Measurements from ENCODE around the gene ELOVL2.

ELOVL2 gene

GRCh38 chr6:11062715-11063114 is 18.6 kb upstream of the ELOVL2 start:
- DNase-seq (ENCODE audit: low read depth), result no peak
- no peak overlapping the region for H3K4me3 ChIP-seq (ENCODE audit: low read depth, low read length)

GRCh38 chr6:11062083-11062482 is 18.0 kb upstream of the ELOVL2 start:
- DNase-seq (ENCODE audit: low read depth), result no peak
- no peak overlapping the region for H3K4me3 ChIP-seq (ENCODE audit: low read depth, low read length)

DNA sequence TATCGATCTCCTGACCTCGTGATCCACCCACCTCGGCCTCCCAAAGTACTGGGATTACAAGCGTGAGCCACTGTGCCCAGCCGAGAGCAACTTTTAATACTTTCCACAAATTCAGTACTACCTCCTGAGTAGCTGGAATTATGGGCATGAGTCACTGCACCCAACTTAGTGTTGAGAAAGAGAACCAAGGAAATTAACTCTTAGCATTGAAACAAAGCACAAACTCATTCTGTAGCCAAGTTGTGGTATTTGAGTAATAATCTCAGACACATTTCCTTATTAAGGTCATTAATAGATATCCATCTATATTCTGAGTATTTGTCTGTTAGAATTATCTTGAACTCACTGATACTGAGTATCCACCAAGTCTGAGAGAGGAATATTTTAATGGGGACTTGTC is 14.3 kb upstream of the ELOVL2 start:
- no peak for DNase-seq (ENCODE audit: low read depth)
- no peak overlapping the region for H3K4me3 ChIP-seq (ENCODE audit: low read depth, low read length)

DNA sequence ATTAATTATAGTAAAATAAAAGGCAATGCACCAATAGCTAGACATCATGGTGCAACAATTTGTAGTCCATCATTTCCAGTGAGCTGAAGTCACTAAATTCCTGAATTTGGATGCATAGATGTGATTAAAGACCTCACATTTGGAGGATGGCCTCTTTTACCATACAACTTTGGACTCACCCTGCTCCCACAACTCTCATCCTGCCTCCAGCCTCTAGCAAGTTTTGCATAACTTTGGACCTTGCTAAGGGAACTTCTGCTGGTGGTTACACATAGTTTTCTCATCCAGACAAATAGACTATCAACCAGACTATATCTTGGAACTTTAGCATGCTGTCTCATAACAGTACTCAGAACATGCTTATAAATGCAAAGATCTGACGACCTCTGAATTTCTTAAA is 12.8 kb upstream of the ELOVL2 start:
- H3K4me3 ChIP-seq (ENCODE audit: low read depth, low read length), result no peak overlapping the region
- DNase-seq (ENCODE audit: low read depth), result no peak

DNA sequence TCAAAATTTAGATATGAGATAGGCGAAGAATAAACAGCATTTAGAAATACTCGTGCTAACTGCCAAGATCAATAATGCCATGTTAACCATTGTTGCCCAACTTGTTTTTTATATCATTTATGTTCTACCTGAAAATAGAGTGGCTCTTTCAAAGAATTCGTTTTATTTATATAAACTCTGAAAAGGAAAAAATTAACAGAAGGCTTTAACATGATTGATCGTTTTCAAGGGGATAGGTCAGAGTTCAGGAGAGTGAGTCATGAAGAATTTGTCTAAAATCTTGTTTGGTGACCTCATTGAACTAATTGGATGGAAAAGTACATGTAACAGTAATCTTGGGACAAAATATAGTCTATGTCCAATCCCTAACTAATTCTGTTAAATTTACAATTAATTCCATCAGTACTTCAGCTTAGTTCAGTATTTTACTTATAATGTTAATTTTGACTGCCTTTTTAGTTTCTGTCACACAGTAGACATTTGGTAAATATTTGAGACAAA is 11.1 kb upstream of the ELOVL2 start:
- no peak overlapping the region for H3K4me3 ChIP-seq (ENCODE audit: low read depth, low read length)
- DNase-seq (ENCODE audit: low read depth), result no peak

- no peak overlapping the region for H3K4me3 ChIP-seq (ENCODE audit: low read depth, low read length)
- DNase-seq (ENCODE audit: low read depth), result no peak
Measured at GRCh38 chr6:11054722-11055121, 10.6 kb upstream of the ELOVL2 start.

- no peak overlapping the region for H3K4me3 ChIP-seq (ENCODE audit: low read depth, low read length)
- DNase-seq (ENCODE audit: low read depth), result no peak
Measured at GRCh38 chr6:11053307-11053706, 9.2 kb upstream of the ELOVL2 start.

- no peak for DNase-seq (ENCODE audit: low read depth)
- H3K4me3 ChIP-seq (ENCODE audit: low read depth, low read length), result no peak overlapping the region
Measured at GRCh38 chr6:11050731-11051130, 6.6 kb upstream of the ELOVL2 start.

- H3K4me3 ChIP-seq (ENCODE audit: low read depth, low read length), result peak overlapping the region; percentile 49
- DNase-seq (ENCODE audit: low read depth), result no peak
Measured at GRCh38 chr6:11044712-11045167, 635 bp upstream of the ELOVL2 start.

DNA sequence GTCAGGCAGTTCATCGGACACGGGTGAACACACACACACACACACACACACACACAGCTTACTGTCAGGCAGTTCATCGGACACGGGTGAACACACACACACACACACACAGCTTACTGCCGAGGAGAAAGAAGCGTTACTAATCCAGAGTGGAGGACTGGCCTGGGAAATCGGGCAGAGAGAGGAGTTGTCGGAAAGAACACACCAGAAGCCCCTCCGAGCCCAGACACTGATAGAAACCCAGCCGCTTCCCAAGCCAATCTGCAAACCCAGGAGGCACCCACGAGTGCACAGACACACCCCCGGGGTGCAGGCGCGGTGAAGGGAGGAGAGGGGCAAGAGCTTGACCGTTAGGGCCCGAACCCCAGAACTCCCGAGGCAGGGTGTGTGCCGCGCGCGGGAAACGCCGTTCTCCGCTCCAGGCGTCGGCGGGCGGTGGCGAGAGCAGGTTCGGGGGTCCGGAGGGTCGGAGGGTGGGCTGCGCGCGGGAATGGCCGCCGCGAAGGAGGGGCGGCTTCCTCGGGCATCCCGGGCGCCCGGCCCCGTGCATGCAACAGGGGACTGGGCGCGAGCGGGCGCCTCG is 636 bp downstream of the ELOVL2 start:
- no peak for DNase-seq (ENCODE audit: low read depth)
- H3K4me3 ChIP-seq (ENCODE audit: low read depth, low read length), result peak overlapping the region; percentile 49

DNA sequence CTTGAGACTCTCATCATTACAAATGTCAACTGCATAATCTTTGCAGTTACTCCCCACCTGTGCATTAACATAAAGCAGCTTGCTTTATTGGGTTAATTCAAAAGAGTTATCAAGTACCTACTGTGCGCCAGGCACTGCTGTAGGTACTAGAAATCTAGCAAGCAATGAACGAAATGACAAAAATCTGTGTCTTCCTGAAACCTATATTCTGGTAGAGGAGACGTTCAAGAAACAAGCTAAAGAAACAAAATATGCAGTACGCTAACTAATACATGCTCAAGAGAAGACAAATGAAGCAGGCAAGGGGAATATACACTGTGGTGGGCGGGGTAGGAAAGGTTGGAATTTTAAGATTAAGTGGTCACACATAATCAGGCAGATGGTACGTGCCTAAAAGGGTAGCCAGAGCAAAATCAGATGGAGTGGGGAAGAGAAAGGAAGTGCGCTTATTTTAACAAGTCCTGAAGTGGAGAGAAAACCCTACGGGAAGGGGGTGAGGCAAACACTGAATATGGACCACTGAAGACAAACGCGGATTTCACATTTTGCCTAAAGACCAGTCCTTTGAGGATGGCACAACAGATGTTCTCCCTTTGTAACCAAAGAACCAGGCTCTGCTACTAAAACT is 1.2 kb downstream of the ELOVL2 start:
- no peak overlapping the region for H3K4me3 ChIP-seq (ENCODE audit: low read depth, low read length)
- DNase-seq (ENCODE audit: low read depth), result no peak

DNA sequence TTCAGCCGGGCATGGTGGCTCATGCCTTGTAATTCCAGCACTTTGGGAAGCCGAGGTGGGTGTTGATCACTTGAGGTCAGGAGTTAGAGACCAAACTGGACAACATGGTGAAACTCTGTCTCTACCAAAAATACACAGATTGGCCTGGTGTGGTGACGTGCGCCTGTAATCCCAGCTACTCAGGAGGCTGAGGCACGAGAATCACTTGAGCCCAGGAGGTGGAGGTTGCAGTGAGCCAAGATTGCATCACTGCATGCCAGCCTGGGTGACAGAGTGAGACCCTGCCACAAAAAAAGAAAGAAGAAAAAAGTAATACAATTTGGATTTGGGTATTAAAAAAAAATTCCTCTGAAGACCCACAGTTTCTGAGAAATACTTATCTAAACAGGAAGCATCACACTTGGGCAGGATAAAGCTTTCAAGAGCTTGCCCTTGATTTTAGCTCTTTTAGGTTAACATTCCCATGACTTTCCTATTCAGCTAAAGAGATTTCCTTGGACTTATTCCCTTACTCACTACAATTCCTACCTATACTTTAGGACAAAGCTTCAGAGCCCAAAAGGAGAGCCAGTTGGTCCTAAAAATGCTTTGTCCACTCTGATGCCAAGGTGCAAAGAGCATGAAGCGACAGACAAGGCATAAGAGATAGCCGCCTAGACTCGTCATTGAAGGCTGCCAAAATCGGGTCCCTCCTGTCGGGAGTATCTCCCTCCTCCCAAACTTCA is 1.9 kb downstream of the ELOVL2 start:
- no peak for DNase-seq (ENCODE audit: low read depth)
- H3K4me3 ChIP-seq (ENCODE audit: low read depth, low read length), result no peak overlapping the region

DNA sequence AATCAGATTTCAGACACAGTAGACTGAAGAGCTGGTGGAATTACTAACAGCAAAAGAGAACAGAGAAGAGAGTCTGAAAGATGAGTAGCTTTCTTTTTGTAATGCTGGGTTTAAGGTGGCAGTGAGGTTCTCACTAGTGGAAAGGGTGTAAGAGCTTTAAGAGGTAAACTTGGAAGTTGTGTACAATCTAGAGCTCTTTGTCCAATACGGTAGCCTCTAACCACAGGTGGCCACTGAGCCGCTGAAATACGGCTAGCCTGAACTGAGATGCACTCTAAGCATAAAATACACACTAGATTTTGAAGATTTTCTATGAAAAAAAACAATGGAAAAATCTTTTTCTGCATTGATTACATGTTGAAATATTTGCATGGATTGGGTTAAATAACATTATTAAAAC is 4.0 kb downstream of the ELOVL2 start:
- DNase-seq (ENCODE audit: low read depth), result no peak
- no peak overlapping the region for H3K4me3 ChIP-seq (ENCODE audit: low read depth, low read length)

DNA sequence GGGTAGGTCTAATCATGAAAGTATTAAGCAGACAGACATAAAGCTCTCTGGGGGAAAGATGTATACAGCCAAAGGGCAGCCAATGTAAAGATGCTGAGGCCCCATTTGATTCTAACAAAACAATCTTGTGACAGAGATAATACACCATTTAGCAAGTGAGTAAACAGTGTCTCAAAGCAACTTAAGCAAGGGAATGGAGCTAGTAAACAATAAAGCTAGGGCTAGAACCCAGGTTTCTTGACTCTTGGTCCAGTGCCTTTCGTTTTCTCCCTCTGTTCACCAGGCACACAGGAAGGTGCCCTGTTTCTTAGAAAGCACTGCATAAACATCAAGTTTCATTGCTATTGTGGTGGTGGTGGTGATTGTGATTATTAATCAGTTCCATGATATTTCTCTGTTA is 5.1 kb downstream of the ELOVL2 start:
- DNase-seq (ENCODE audit: low read depth), result no peak
- H3K4me3 ChIP-seq (ENCODE audit: low read depth, low read length), result no peak overlapping the region

DNA sequence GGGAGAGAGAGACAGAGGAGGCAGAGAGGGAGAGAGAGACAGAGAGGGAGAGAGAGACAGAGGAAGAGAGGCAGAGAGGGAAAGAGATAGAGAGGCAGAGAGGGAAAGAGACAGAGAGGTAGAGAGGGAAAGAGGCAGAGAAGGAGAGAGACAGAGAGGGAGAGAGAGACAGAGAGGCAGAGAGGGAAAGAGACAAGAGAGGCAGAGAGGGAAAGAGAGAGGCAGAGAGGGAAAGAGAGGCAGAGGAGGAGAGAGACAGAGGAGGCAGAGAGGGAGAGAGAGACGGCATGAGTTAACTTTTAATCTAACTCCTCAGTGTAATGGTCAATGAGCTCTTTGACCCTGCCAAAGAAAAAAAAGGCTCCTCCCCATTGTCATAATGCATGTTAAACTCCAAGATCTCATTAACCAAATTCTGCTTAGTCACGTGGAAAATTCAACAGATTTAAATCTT is 7.1 kb downstream of the ELOVL2 start:
- no peak for DNase-seq (ENCODE audit: low read depth)

GRCh38 chr6:11036351-11036740 is 7.8 kb downstream of the ELOVL2 start:
- no peak overlapping the region for H3K4me3 ChIP-seq (ENCODE audit: low read depth, low read length)
- DNase-seq (ENCODE audit: low read depth), result no peak

More for the DNA sequence above, 7.1 kb downstream of the ELOVL2 start:
- H3K4me3 ChIP-seq (ENCODE audit: low read depth, low read length), result no peak overlapping the region

- no peak overlapping the region for H3K4me3 ChIP-seq (ENCODE audit: low read depth, low read length)
- DNase-seq (ENCODE audit: low read depth), result no peak
Measured at GRCh38 chr6:11035616-11036350, 8.3 kb downstream of the ELOVL2 start.

GRCh38 chr6:11033825-11034224 is 10.3 kb downstream of the ELOVL2 start:
- peak; percentile 13 for DNase-seq (ENCODE audit: low read depth)
- no peak overlapping the region for H3K4me3 ChIP-seq (ENCODE audit: low read depth, low read length)

DNA sequence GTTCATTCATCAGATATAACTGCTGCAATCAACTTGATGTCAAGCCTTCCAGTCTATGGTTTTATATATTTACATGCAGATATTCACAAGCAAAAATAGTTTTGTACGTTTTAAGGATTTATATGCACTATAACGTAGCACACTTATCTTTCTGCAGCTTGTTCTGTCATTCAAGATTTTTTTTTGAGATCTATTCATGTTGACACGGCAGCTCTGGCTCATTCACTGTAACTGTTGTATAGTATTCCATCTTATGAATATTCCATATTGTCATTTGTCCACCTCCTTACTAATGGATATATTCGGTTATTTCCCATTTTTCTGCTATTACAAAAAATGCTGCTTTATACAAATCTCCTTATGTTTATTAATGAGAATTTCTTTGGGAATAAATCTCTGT is 13.2 kb downstream of the ELOVL2 start:
- no peak for DNase-seq (ENCODE audit: low read depth)
- H3K4me3 ChIP-seq (ENCODE audit: low read depth, low read length), result no peak overlapping the region

GRCh38 chr6:11028959-11029358 is 15.1 kb downstream of the ELOVL2 start:
- DNase-seq (ENCODE audit: low read depth), result no peak
- H3K4me3 ChIP-seq (ENCODE audit: low read depth, low read length), result no peak overlapping the region
